Cerebellar cortex (tissue), 1 donor: ENCODE measurements around the gene CDS2.

Experiments used
- DNase-seq: peaks from one replicate; pipeline ENCODE4 v3.0.0-alpha.2; 2015; ENCODE audit warnings: low spot score

The CDS2 gene

GRCh38 chr20:5212907-5213487, 86.2 kb downstream of the CDS2 start:
- no peak for DNase-seq

- no peak for DNase-seq
Observed at GRCh38 chr20:5214826-5215225, 88.0 kb downstream of the CDS2 start.

- DNase-seq: no peak
Observed at GRCh38 chr20:5215672-5216304, 89.0 kb downstream of the CDS2 start.

GRCh38 chr20:5216663-5217062, 89.9 kb downstream of the CDS2 start:
- DNase-seq: no peak

- no peak for DNase-seq
Observed at GRCh38 chr20:5217616-5218015, 90.8 kb downstream of the CDS2 start.

- DNase-seq: no peak
Observed at GRCh38 chr20:5220321-5221060, 93.7 kb downstream of the CDS2 start.

GRCh38 chr20:5221061-5221430, 94.2 kb downstream of the CDS2 start:
- no peak for DNase-seq

- peak; percentile 43 for DNase-seq
Observed at GRCh38 chr20:5222919-5223634, 96.3 kb downstream of the CDS2 start.

GRCh38 chr20:5230544-5230943, 103.7 kb downstream of the CDS2 start:
- no peak for DNase-seq

- no peak for DNase-seq
Observed at GRCh38 chr20:5234158-5234557, 107.3 kb downstream of the CDS2 start.

GRCh38 chr20:5234978-5235377, 108.2 kb downstream of the CDS2 start:
- DNase-seq: no peak
